Mesothelial cell of epicardium (in vitro differentiated cells): ENCODE results near the gene CA5B. TPM values are rescaled to one million over a fixed set of nuclear protein-coding genes. Genes with fewer than 3 reads are reported as not detected.
"Not testable (repeated sequence)": the region's sequence is repeated elsewhere in the genome, so short reads cannot be mapped to it uniquely, and the experiment has no call there.

ENCODE experiments used
- DNase-seq, 2 experiments: peaks; one replicate each; pipeline ENCODE4 v3.0.0; 2021; ENCODE audit warnings: low spot score in 2 of 2; ENCODE audit not compliant: unreplicated experiment in 2 of 2
- H3K27ac Mint-ChIP-seq: 2 replicates; pipeline ENCODE4 v1.8.0; 2021; ENCODE audit warnings: mixed read lengths
- H3K27me3 Mint-ChIP-seq: 2 replicates; pipeline ENCODE4 v1.8.0; 2021; ENCODE audit warnings: low read depth, mixed read lengths
- H3K36me3 Mint-ChIP-seq: 2 replicates; pipeline ENCODE4 v1.8.0; 2021; ENCODE audit warnings: mixed read lengths
- H3K4me1 Mint-ChIP-seq: 2 replicates; pipeline ENCODE4 v1.8.0; 2021; ENCODE audit warnings: mixed read lengths
- H3K4me3 Mint-ChIP-seq: 2 replicates; pipeline ENCODE4 v1.8.0; 2021; ENCODE audit warnings: mild to moderate bottlenecking, moderate library complexity, mixed read lengths
- H3K9me3 Mint-ChIP-seq: 2 replicates; pipeline ENCODE4 v1.8.0; 2021; ENCODE audit warnings: mixed read lengths
- CTCF ChIP-seq: fragments of 200-600 bp; sonication (generic); IDR thresholded peaks from one replicate; pipeline ENCODE4 v1.5.0; 2021; ENCODE audit warnings: antibody characterized with exemption; ENCODE audit not compliant: unreplicated experiment
- total RNA-seq: library from RNA; stranded (reverse); gene quantifications from 3 replicates; pipeline ENCODE4 v1.2.1, GENCODE V29; 2021

CA5B gene
- total RNA-seq, 1 donor from 2014 or later, result 24.0 TPM

DNA sequence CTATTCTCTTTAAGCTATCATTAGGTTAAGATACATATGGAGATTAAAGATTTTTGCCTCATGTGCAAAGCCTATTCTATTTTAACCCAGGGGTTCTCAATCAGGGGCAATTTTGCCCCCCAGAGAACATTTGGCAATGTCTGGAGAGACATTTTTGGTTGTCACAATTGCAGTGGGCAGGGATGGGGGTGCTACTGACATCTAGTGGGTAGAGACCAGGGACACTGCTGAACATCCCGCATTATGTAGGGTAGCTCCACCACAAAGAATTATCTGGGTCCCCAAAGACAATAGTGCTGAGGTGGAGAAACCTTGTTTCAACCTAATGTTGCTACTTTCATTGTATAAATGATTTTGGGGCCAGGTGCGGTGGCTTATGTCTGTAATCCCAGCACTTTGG lies 13.2 kb upstream of the CA5B start:
- no peak for DNase-seq
- H3K36me3 Mint-ChIP-seq, result no peaks in the 10 kb centered on the region
- H3K4me3 Mint-ChIP-seq, result no peak overlapping the region
- H3K9me3 Mint-ChIP-seq, result peaks cover 9% of the 10 kb centered on the region
- no peaks in the 10 kb centered on the region for H3K4me1 Mint-ChIP-seq
- no peak for TF ChIP-seq CTCF
- no peaks in the 10 kb centered on the region for H3K27me3 Mint-ChIP-seq
- H3K27ac Mint-ChIP-seq, result no peak overlapping the region

- H3K27ac Mint-ChIP-seq, H3K27me3 Mint-ChIP-seq, DNase-seq, H3K4me1 Mint-ChIP-seq, H3K4me3 Mint-ChIP-seq: not testable (repeated sequence)
- peaks cover 11% of the 10 kb centered on the region for H3K36me3 Mint-ChIP-seq
- H3K9me3 Mint-ChIP-seq, result peaks cover 21% of the 10 kb centered on the region
Measured at GRCh38 chrX:15731368-15731767, 6.7 kb upstream of the CA5B start.

GRCh38 chrX:15737190-15737958 lies 696 bp upstream of the CA5B start:
- H3K36me3 Mint-ChIP-seq, result peaks cover 2% of the 10 kb centered on the region
- H3K4me3 Mint-ChIP-seq, result peak overlapping the region; percentile 87
- H3K27me3 Mint-ChIP-seq, result no peaks in the 10 kb centered on the region
- H3K9me3 Mint-ChIP-seq, result no peaks in the 10 kb centered on the region
- DNase-seq, result no peak
- no peak for TF ChIP-seq CTCF
- peak overlapping the region; percentile 94 for H3K27ac Mint-ChIP-seq
- peaks cover 33% of the 10 kb centered on the region for H3K4me1 Mint-ChIP-seq

GRCh38 chrX:15739886-15740285 lies 1.8 kb downstream of the CA5B start:
- peaks cover 41% of the 10 kb centered on the region for H3K4me1 Mint-ChIP-seq
- no peak overlapping the region for H3K27ac Mint-ChIP-seq
- peaks cover 8% of the 10 kb centered on the region for H3K36me3 Mint-ChIP-seq
- no peak for TF ChIP-seq CTCF
- no peak overlapping the region for H3K4me3 Mint-ChIP-seq
- no peaks in the 10 kb centered on the region for H3K9me3 Mint-ChIP-seq
- H3K27me3 Mint-ChIP-seq, result no peaks in the 10 kb centered on the region
- DNase-seq, result no peak

DNA sequence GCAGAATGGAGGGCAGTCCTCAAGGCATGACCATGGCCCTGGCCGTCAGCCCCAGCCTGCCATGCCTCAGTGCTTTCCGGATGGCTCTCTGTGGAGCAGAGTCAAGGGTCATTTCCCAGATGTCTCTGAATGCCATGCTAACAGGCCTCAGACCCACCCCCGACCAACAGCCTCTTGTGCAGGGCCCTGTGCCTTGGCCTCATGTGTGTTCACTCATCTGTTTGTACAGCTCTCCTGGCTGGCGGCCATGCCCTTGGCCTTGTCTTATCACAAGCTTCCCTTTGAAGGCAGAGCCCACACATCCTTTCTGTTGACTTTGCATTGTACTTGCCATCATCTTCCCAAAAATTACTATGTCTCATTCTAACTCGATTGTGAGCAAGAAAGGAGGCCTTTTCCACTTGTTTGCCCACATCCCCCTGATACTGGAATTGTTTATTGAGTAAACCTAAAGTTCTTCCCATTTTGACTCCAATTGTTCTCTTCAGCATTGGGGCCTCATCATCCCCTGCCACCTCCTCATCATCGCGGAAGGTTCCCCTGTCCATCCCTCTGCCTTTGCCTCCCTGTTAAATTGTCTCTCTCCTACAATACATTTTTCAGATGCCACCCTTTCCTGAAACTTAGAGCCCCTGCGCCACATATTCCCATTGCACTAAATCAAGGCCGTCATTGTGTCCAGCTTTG lies 6.3 kb downstream of the CA5B start:
- no peak for TF ChIP-seq CTCF
- H3K27me3 Mint-ChIP-seq, result no peaks in the 10 kb centered on the region
- no peaks in the 10 kb centered on the region for H3K9me3 Mint-ChIP-seq
- H3K36me3 Mint-ChIP-seq, result peaks cover 8% of the 10 kb centered on the region
- no peak overlapping the region for H3K4me3 Mint-ChIP-seq
- H3K27ac Mint-ChIP-seq, result peak overlapping the region; percentile 66
- DNase-seq, result no peak
- H3K4me1 Mint-ChIP-seq, result peaks cover 54% of the 10 kb centered on the region

- Mint-ChIP-seq H3K27me3 (no peaks in the 10 kb centered on the region), H3K9me3 (no peaks in the 10 kb centered on the region), H3K36me3 (peaks cover 8% of the 10 kb centered on the region), H3K27ac (peak overlapping the region; percentile 81), H3K4me3 (peak overlapping the region; percentile 11), H3K4me1 (peaks cover 53% of the 10 kb centered on the region)
- DNase-seq, result no peak
- no peak for TF ChIP-seq CTCF
Measured at GRCh38 chrX:15745179-15745578, 7.1 kb downstream of the CA5B start.

DNA sequence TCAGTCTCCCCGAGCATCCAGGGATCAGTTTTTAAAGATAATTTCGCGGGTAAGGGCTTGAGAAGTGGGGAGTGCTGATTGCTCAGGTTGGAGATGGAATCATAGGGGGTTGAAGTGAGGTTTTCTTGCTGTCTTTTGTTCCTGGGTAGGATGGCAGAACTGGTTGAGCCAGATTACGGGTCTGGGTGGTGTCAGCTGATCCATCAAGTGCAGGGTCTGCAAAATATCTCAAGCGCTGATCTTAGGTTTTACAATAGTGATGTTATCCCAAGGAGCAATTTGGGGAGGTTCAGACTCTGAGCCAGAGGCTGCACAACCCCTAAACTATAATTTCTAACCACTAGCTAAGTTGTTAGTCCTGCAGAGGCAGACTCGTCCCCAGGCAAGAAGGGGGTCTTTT lies 8.6 kb downstream of the CA5B start:
- not testable (repeated sequence) for H3K36me3 Mint-ChIP-seq, H3K9me3 Mint-ChIP-seq, H3K27me3 Mint-ChIP-seq
- DNase-seq, result peak in 1 of 2 experiments; percentile 47
- peak overlapping the region; percentile 89 for H3K27ac Mint-ChIP-seq
- H3K4me1 Mint-ChIP-seq, result peaks cover 62% of the 10 kb centered on the region
- peak overlapping the region; percentile 22 for H3K4me3 Mint-ChIP-seq
